ENCODE results near the gene PRSS57.
A peak's percentile ranks its signal among the peaks of the same experiment; 100 is the strongest.

PRSS57 gene

DNA sequence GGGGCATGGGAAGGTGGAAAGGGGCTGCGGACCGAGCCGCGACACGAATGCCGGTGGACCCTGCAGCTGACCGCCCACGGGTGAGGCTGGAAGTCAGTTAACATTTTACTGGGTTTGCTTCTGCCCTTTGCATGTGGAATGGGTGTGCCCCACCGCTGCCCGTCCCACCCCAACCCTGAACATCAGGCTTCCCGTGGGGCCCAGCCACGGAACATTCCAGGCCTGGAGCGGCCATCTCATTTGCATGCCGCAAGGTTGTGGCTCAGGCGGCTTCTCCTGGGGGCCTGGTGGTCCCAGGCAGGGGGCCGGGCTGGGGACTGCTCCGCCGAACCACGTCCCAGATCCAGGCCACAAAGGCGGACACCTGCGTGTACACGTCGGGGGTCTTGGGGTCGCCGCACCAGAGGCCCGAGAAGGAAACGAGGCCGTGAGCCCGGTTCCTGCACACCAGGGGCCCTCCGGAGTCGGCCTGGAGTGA, 9.8 kb downstream of the PRSS57 start:
- H3K9me3 ChIP-seq: no peaks in the 10 kb centered on the region
- peaks cover 7 to 13% of the 10 kb centered on the region in 2 experiments for H3K4me1 ChIP-seq (ENCODE audit: control insufficient read depth in 1 of 2, insufficient read depth in 1 of 2, low read depth in 1 of 2, low read length in 1 of 2)
- TF ChIP-seq CTCF (IDR thresholded peaks at IDR 0.05): no peak
- H3K27me3 ChIP-seq: no peaks in the 10 kb centered on the region
- no peaks in the 10 kb centered on the region for H3K36me3 ChIP-seq
- no peak overlapping the region for H3K4me3 ChIP-seq (ENCODE audit: low read depth in 1 of 2, low read length in 1 of 2)
- H3K27ac ChIP-seq: no peak overlapping the region

GRCh38 chr19:682678-683320, 12.5 kb downstream of the PRSS57 start:
- Histone ChIP-seq H3K4me1 (ENCODE audit: control insufficient read depth in 1 of 2, insufficient read depth in 1 of 2, low read depth in 1 of 2, low read length in 1 of 2) (peaks cover 27 to 36% of the 10 kb centered on the region in 2 experiments), H3K4me3 (ENCODE audit: low read depth in 1 of 2, low read length in 1 of 2) (no peak overlapping the region), H3K27ac (no peak overlapping the region)

DNA sequence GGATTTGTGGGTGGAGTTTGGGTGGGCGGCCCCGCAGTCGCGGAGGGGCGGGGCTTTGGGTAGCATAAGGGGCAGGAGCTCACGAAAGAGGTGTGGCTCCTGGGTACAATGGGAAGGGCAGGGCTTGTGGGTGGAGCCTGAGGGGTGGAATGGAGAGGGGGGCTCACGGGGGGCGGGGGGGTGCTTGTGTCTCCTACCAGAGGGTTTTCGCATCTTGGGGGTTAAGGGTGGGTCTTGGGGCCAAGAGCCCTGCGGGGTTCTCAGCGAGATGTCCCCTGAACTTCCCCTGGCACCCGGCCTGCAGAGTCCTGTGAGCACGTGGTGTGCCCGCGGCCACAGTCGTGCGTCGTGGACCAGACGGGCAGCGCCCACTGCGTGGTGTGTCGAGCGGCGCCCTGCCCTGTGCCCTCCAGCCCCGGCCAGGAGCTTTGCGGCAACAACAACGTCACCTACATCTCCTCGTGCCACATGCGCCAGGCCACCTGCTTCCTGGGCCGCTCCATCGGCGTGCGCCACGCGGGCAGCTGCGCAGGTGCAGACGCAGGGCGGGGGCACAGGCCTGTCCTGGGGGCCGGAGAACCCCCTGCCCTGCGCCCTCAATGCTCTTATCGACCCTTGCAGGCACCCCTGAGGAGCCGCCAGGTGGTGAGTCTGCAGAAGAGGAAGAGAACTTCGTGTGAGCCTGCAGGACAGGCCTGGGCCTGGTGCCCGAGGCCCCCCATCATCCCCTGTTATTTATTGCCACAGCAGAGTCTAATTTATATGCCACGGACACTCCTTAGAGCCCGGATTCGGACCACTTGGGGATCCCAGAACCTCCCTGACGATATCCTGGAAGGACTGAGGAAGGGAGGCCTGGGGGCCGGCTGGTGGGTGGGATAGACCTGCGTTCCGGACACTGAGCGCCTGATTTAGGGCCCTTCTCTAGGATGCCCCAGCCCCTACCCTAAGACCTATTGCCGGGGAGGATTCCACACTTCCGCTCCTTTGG, 13.9 kb downstream of the PRSS57 start:
- Histone ChIP-seq H3K27me3 (no peaks in the 10 kb centered on the region), H3K4me3 (ENCODE audit: low read depth in 1 of 2, low read length in 1 of 2) (peak overlapping the region; percentile 68 to 69), H3K4me1 (ENCODE audit: control insufficient read depth in 1 of 2, insufficient read depth in 1 of 2, low read depth in 1 of 2, low read length in 1 of 2) (peaks cover 39 to 51% of the 10 kb centered on the region in 2 experiments), H3K9me3 (no peaks in the 10 kb centered on the region), H3K27ac (peak overlapping the region; percentile 88), H3K36me3 (no peaks in the 10 kb centered on the region)
- TF ChIP-seq CTCF (IDR thresholded peaks at IDR 0.05): no peak

More at GRCh38 chr19:682678-683320, 12.5 kb downstream of the PRSS57 start:
- Histone ChIP-seq H3K27me3 (no peaks in the 10 kb centered on the region), H3K36me3 (no peaks in the 10 kb centered on the region), H3K9me3 (no peaks in the 10 kb centered on the region)
- TF ChIP-seq CTCF (IDR thresholded peaks at IDR 0.05): no peak

- H3K27ac ChIP-seq: peak overlapping the region; percentile 88
- peaks cover 45 to 58% of the 10 kb centered on the region in 2 experiments for H3K4me1 ChIP-seq (ENCODE audit: control insufficient read depth in 1 of 2, insufficient read depth in 1 of 2, low read depth in 1 of 2, low read length in 1 of 2)
Measured at GRCh38 chr19:680287-681028, 14.8 kb downstream of the PRSS57 start.

More at GRCh38 chr19:680287-681028, 14.8 kb downstream of the PRSS57 start:
- peak; percentile 88 for TF ChIP-seq CTCF (IDR thresholded peaks at IDR 0.05)
- Histone ChIP-seq H3K9me3 (no peaks in the 10 kb centered on the region), H3K27me3 (peaks cover 3% of the 10 kb centered on the region), H3K4me3 (ENCODE audit: low read depth in 1 of 2, low read length in 1 of 2) (peak overlapping the region; percentile 68 to 69), H3K36me3 (no peaks in the 10 kb centered on the region)
